ENCODE results near the gene PWWP2A.

DNA sequence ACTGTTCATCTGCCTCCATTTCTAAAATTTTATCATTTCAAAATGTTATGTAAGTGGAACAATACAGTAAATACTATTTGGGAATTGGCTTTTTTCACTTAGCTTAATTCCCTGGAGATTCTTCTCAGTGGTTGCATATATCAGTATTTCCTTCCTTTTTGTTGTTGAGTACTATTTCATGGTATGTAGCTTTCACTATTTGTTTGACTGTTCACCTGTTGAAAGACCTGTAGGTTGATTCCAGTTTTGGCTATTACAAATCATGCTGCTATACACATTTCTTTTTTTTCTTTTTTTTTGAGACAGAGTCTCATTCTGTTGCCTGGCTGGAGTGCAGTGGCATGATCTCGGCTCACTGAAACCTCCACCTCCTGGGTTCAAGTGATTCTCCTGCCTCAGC is 33.0 kb upstream of the PWWP2A start:
- TF ChIP-seq, protein P1, sequence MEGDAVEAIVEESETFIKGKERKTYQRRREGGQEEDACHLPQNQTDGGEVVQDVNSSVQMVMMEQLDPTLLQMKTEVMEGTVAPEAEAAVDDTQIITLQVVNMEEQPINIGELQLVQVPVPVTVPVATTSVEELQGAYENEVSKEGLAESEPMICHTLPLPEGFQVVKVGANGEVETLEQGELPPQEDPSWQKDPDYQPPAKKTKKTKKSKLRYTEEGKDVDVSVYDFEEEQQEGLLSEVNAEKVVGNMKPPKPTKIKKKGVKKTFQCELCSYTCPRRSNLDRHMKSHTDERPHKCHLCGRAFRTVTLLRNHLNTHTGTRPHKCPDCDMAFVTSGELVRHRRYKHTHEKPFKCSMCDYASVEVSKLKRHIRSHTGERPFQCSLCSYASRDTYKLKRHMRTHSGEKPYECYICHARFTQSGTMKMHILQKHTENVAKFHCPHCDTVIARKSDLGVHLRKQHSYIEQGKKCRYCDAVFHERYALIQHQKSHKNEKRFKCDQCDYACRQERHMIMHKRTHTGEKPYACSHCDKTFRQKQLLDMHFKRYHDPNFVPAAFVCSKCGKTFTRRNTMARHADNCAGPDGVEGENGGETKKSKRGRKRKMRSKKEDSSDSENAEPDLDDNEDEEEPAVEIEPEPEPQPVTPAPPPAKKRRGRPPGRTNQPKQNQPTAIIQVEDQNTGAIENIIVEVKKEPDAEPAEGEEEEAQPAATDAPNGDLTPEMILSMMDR (IDR thresholded peaks at IDR 0.05): no peak
- TF ChIP-seq POLR2AphosphoS5 (IDR thresholded peaks at IDR 0.05): no peak
